Keratinocyte (primary cell): ENCODE data around the gene CCDC141. TPM values are rescaled to one million over a fixed set of nuclear protein-coding genes. Genes with fewer than 3 reads are reported as not detected.
"Not testable (repeated sequence)": the region's sequence is repeated elsewhere in the genome, so short reads cannot be mapped to it uniquely, and the experiment has no call there.

Source experiments
- DNase-seq: peaks from one replicate; pipeline ENCODE4 v3.0.0-alpha.2; 2011; ENCODE audit warnings: low read depth, missing footprints, low spot score
- FAIRE-seq: peaks from 2 replicates; lab custom pipeline; 2011; peaks lifted over from hg19 to GRCh38; lab: Jason Lieb, UNC
- H2AFZ ChIP-seq: 2 replicates; pipeline ENCODE4 v1.6.0; 2012; ENCODE audit warnings: low read length, control low read depth, inconsistent platforms; ENCODE audit not compliant: control insufficient read depth
- H3K27ac ChIP-seq: 2 replicates; pipeline ENCODE4 v1.5.1; 2011; ENCODE audit warnings: low read length; ENCODE audit not compliant: control insufficient read depth, insufficient read depth
- H3K27me3 ChIP-seq: 3 replicates; pipeline ENCODE4 v1.6.0; 2011; ENCODE audit warnings: low read length; ENCODE audit not compliant: control insufficient read depth, insufficient read depth; ENCODE audit errors: extremely low read depth
- H3K36me3 ChIP-seq, 2 experiments: 2 replicates in 1 of 2; 3 replicates in 1 of 2; pipeline ENCODE4 v1.5.1; 2011; ENCODE audit warnings: low read length in 2 of 2, mild to moderate bottlenecking in 1 of 2; ENCODE audit not compliant: control insufficient read depth in 2 of 2, insufficient read depth in 2 of 2; ENCODE audit errors: extremely low read depth in 1 of 2
- H3K4me1 ChIP-seq: 3 replicates; pipeline ENCODE4 v1.5.1; 2011; ENCODE audit warnings: low read length; ENCODE audit not compliant: control insufficient read depth, insufficient read depth; ENCODE audit errors: extremely low read depth
- H3K4me2 ChIP-seq: 3 replicates; pipeline ENCODE4 v1.6.0; 2011; ENCODE audit warnings: low read depth, low read length; ENCODE audit not compliant: control insufficient read depth, insufficient read depth; ENCODE audit errors: extremely low read depth
- H3K4me3 ChIP-seq, 3 experiments: fragments of 200-600 bp in 1 of 3; sonication (generic) in 1 of 3; 2 replicates in 2 of 3; 3 replicates in 1 of 3; pipeline ENCODE4 v1.5.1; 2011 to 2016; ENCODE audit warnings: low read length in 3 of 3, mild to moderate bottlenecking in 3 of 3, control low read depth in 2 of 3, inconsistent platforms in 1 of 3, low read depth in 1 of 3, mixed read lengths in 1 of 3, mixed run types in 1 of 3, moderate library complexity in 1 of 3; ENCODE audit not compliant: control insufficient read depth in 2 of 3, insufficient read depth in 2 of 3; ENCODE audit errors: extremely low read depth in 1 of 3
- H3K79me2 ChIP-seq: 2 replicates; pipeline ENCODE4 v1.6.0; 2012; ENCODE audit warnings: low read length; ENCODE audit not compliant: control insufficient read depth, insufficient read depth
- H3K9ac ChIP-seq: 3 replicates; pipeline ENCODE4 v1.6.0; 2011; ENCODE audit warnings: low read length; ENCODE audit not compliant: control insufficient read depth, insufficient read depth; ENCODE audit errors: extremely low read depth
- H3K9me1 ChIP-seq: 3 replicates; pipeline ENCODE4 v1.6.0; 2011; ENCODE audit warnings: low read length; ENCODE audit not compliant: control insufficient read depth, insufficient read depth; ENCODE audit errors: extremely low read depth
- H3K9me3 ChIP-seq: 2 replicates; pipeline ENCODE4 v1.5.1; 2012; ENCODE audit warnings: low read depth, low read length; ENCODE audit not compliant: control insufficient read depth
- H4K20me1 ChIP-seq: 3 replicates; pipeline ENCODE4 v1.6.0; 2011; ENCODE audit warnings: low read length; ENCODE audit not compliant: control insufficient read depth, insufficient read depth; ENCODE audit errors: extremely low read depth
- EZH2 ChIP-seq: IDR thresholded peaks from one replicate; pipeline ENCODE4 v1.6.1; 2012; ENCODE audit warnings: inconsistent platforms, mild to moderate bottlenecking, low read length, moderate library complexity
- dilution Hi-C: fragments of 300-500 bp; cut with MboI; formaldehyde crosslinking; loops from one replicate; pipeline ENCODE4 v1.7.0; 2020; ENCODE audit warnings: low sequenced_read_pairs; ENCODE audit not compliant: extremely low pct_ligation_motif_present
- polyA plus RNA-seq, 5 experiments: library from polyadenylated mRNA; depleted of rRNA in 3 of 5; stranded (reverse) in 3 of 5; stranded (forward) in 1 of 5; unstranded in 1 of 5; fragments of >200 nt; gene quantifications; 1 replicate in 1 of 5; 2 replicates in 3 of 5; 3 replicates in 1 of 5; pipeline versions ENCODE4 v1.2.1 to v1.2.3, GENCODE V29; 2011 to 2012; ENCODE audit warnings: missing spikeins in 2 of 5, low read depth in 1 of 5, low replicate concordance in 1 of 5
- TF ChIP-seq, protein P1 (sequence below), 3 experiments: IDR thresholded peaks in 1 of 3; conservative IDR thresholded peaks in 1 of 3; optimal IDR thresholded peaks in 1 of 3; 2 replicates in 2 of 3; 3 replicates in 1 of 3; pipeline versions ENCODE3 to v1.5.1; 2011; ENCODE audit warnings: low read length in 3 of 3, mild to moderate bottlenecking in 3 of 3, moderate library complexity in 2 of 3, control low read depth in 1 of 3, inconsistent platforms in 1 of 3; ENCODE audit not compliant: insufficient read depth in 2 of 3; ENCODE audit errors: extremely low read depth in 1 of 3

CCDC141 gene
- polyA plus RNA-seq, 1 donor (not counting 4 experiments of a cell fraction or from before 2014, with no cell fraction given), result not detected

DNA sequence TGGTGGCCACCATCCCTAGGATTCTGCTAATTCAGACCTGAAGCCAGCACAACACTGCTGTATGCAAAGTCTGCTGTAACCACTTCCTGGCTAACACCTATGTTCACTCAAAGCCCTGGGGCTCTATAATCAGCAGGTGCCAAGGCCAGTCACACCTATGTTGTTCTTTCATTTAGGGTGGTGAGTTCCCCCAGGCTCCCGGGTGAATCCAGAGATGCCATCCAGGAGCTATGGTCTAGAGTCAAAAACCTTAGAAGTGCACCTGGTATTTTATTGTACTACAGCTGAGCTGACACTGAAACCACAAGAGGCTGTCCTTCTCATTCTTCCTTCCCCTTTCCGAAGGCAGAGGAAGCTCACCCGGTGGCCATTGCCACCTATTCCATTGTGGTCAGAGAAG, 46.2 kb upstream of the CCDC141 start:
- H3K79me2 ChIP-seq, result no peaks in the 10 kb centered on the region
- dilution Hi-C loops, result no loop called here
- H4K20me1 ChIP-seq, result no peaks in the 10 kb centered on the region
- no peak for DNase-seq
- no peak overlapping the region for H3K4me2 ChIP-seq
- no peak for FAIRE-seq
- H3K4me1 ChIP-seq, result no peaks in the 10 kb centered on the region
- H3K4me3 ChIP-seq, result no peak overlapping the region
- no peaks in the 10 kb centered on the region for H3K36me3 ChIP-seq
- no peak overlapping the region for H3K9ac ChIP-seq
- H3K9me3 ChIP-seq, result no peaks in the 10 kb centered on the region
- H2AFZ ChIP-seq, result no peak overlapping the region
- H3K27ac ChIP-seq, result no peak overlapping the region
- no peaks in the 10 kb centered on the region for H3K27me3 ChIP-seq
- TF ChIP-seq EZH2, result no peak
- TF ChIP-seq, protein P1, sequence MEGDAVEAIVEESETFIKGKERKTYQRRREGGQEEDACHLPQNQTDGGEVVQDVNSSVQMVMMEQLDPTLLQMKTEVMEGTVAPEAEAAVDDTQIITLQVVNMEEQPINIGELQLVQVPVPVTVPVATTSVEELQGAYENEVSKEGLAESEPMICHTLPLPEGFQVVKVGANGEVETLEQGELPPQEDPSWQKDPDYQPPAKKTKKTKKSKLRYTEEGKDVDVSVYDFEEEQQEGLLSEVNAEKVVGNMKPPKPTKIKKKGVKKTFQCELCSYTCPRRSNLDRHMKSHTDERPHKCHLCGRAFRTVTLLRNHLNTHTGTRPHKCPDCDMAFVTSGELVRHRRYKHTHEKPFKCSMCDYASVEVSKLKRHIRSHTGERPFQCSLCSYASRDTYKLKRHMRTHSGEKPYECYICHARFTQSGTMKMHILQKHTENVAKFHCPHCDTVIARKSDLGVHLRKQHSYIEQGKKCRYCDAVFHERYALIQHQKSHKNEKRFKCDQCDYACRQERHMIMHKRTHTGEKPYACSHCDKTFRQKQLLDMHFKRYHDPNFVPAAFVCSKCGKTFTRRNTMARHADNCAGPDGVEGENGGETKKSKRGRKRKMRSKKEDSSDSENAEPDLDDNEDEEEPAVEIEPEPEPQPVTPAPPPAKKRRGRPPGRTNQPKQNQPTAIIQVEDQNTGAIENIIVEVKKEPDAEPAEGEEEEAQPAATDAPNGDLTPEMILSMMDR (optimal IDR thresholded peaks at IDR 0.05 in 1 of 3, IDR thresholded peaks at IDR 0.05 in 1 of 3, conservative IDR thresholded peaks at IDR 0.05 in 1 of 3; ENCODE audit: extremely low read depth in 1 of 3, insufficient read depth in 2 of 3, low read length in 3 of 3), result no peak
- H3K9me1 ChIP-seq, result no peaks in the 10 kb centered on the region

DNA sequence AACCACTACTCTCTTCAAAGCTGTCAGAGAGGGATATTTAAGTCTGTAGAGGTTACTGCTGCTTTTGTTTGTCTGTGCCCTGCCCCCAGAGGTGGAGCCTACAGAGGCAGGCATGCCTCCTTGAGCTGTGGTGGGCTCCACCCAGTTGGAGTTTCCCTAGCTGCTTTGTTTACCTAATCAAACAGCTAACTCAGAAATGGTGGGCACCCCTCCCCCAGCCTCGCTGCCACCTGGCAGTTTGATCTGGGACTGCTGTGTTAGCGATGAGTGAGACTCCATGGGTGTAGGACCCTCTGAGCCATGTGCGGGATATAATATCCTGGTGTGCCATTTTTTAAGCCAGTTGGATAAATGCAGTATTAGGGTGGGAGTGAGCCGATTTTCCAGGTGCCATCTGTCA, 43.0 kb upstream of the CCDC141 start:
- not testable (repeated sequence) for DNase-seq

DNA sequence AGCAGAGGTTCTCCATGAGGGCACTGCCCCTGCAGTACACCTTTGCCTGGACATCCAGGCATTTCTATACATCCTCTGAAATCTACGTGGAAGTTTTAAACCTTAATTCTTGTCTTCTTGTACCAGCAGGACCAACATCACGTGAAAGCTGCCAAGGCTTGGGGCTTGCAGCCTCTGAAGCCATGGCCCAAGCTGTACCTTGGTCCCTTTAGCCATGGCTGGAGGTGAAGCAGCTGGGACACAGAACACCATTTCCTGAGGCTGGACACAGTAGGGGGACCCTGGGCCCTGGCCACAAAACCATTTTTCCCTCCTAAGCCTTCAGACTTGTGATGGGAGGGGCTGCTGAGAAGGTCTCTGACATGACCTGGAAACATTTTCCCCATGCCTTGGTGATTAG, 32.8 kb upstream of the CCDC141 start:
- no peaks in the 10 kb centered on the region for H3K9me1 ChIP-seq
- no peak overlapping the region for H3K4me3 ChIP-seq
- no peak for DNase-seq
- H3K9me3 ChIP-seq, result no peaks in the 10 kb centered on the region
- TF ChIP-seq EZH2, result no peak
- TF ChIP-seq, protein P1 (optimal IDR thresholded peaks at IDR 0.05 in 1 of 3, IDR thresholded peaks at IDR 0.05 in 1 of 3, conservative IDR thresholded peaks at IDR 0.05 in 1 of 3; ENCODE audit: extremely low read depth in 1 of 3, insufficient read depth in 2 of 3, low read length in 3 of 3), result no peak
- no peaks in the 10 kb centered on the region for H3K36me3 ChIP-seq
- dilution Hi-C loops, result no loop called here
- H4K20me1 ChIP-seq, result no peaks in the 10 kb centered on the region
- H3K27ac ChIP-seq, result no peak overlapping the region
- no peak overlapping the region for H2AFZ ChIP-seq
- H3K4me1 ChIP-seq, result no peaks in the 10 kb centered on the region
- H3K9ac ChIP-seq, result no peak overlapping the region
- no peaks in the 10 kb centered on the region for H3K79me2 ChIP-seq
- no peak for FAIRE-seq
- no peak overlapping the region for H3K4me2 ChIP-seq
- H3K27me3 ChIP-seq, result no peaks in the 10 kb centered on the region

More for the DNA sequence above, 43.0 kb upstream of the CCDC141 start:
- H3K27ac ChIP-seq, H3K4me1 ChIP-seq, H3K4me3 ChIP-seq, H3K27me3 ChIP-seq, H3K9me3 ChIP-seq, H3K9ac ChIP-seq, H3K9me1 ChIP-seq, H2AFZ ChIP-seq, H3K4me2 ChIP-seq, dilution Hi-C loops, H3K79me2 ChIP-seq, H4K20me1 ChIP-seq, H3K36me3 ChIP-seq, FAIRE-seq: not testable (repeated sequence)
